ENCODE measurements around the gene MYCL.
"Not testable (repeated sequence)": the region's sequence is repeated elsewhere in the genome, so short reads cannot be mapped to it uniquely, and the experiment has no call there.

MYCL gene

DNA sequence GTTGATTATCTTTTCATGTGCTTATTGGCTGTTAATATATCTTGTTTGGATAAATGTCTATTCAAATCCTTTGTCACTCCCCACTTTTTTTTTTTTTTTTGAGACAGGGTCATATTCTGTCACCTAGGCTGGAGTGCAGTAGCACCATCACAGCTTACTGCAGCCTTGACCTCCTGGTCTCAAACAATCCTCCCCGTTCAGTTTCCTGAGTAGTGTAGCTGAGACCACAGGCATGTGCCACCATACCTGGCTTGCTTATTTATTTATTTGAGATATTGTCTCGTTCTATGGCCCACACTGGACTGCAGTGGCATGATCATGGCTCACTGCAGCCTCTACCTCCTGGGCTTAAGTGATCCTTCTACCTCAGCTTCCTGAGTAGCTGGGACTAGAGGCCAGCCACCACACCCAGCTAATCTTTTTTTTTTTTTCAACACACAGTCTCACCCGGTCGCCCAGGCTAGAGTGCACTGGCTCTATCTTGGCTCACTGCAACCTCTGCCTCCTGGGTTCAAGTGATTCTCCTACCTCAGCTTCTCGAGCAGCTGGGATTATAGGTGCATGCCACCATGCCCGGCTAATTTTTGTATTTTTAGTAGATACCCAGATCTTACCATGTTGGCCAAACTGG lies 13.9 kb upstream of the MYCL start:
- Histone ChIP-seq H3K4me3 (IDR thresholded peaks at IDR 0.05; ENCODE audit: insufficient read depth, low read depth, low read length) (no peak overlapping the region), H2AFZ (ENCODE audit: low read depth) (no peak overlapping the region), H3K27ac (no peak overlapping the region), H3K36me3 (ENCODE audit: insufficient read depth) (no peaks in the 10 kb centered on the region), H3K79me2 (ENCODE audit: insufficient read depth, low read depth) (no peaks in the 10 kb centered on the region), H3K27me3 (ENCODE audit: insufficient read depth, low read depth) (no peaks in the 10 kb centered on the region), H3K9ac (no peak overlapping the region), H4K20me1 (ENCODE audit: insufficient read depth) (no peaks in the 10 kb centered on the region), H3K4me1 (ENCODE audit: low read depth, poor library complexity, severe bottlenecking) (no peaks in the 10 kb centered on the region), H3K4me2 (no peak overlapping the region)
- TF ChIP-seq, protein P1, sequence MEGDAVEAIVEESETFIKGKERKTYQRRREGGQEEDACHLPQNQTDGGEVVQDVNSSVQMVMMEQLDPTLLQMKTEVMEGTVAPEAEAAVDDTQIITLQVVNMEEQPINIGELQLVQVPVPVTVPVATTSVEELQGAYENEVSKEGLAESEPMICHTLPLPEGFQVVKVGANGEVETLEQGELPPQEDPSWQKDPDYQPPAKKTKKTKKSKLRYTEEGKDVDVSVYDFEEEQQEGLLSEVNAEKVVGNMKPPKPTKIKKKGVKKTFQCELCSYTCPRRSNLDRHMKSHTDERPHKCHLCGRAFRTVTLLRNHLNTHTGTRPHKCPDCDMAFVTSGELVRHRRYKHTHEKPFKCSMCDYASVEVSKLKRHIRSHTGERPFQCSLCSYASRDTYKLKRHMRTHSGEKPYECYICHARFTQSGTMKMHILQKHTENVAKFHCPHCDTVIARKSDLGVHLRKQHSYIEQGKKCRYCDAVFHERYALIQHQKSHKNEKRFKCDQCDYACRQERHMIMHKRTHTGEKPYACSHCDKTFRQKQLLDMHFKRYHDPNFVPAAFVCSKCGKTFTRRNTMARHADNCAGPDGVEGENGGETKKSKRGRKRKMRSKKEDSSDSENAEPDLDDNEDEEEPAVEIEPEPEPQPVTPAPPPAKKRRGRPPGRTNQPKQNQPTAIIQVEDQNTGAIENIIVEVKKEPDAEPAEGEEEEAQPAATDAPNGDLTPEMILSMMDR (conservative IDR thresholded peaks at IDR 0.05; ENCODE audit: low read depth, low read length): no peak

DNA sequence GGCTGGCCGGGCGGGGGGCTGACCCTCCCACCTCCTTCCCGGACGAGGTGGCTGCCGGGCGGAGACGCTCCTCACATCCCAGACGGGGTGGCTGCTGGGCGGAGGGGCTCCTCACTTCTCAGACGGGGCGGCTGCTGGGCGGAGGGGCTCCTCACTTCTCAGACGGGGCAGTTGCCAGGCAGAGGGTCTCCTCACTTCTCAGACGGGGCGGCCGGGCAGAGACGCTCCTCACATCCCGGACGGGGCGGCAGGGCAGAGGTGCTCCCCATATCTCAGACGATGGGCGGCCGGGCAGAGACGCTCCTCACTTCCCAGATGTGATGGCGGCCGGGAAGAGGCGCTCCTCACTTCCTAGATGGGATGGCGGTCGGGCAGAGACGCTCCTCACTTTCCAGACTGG lies 11.4 kb upstream of the MYCL start:
- H3K9ac ChIP-seq; H3K79me2 ChIP-seq (ENCODE audit: insufficient read depth, low read depth); H3K4me2 ChIP-seq: not testable (repeated sequence)

DNA sequence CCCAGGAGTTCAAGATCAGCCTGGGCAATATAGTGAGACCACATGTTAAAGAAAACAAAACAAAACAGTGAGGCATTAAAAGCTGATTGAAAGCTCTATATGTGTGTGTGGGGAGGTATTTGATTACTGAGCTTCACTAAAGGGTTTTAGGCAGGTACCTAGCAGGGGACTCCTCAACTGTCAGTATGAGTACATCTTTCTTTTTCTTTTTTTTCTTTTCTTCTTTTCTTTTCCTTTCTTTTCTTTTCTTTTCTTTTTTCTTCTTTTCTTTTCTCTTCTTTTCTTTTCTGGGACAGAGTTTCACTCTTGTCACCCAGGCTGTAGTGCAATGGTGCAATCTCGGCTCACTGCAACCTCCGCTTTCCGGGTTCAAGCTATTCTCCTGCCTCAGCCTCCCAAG lies 8.5 kb upstream of the MYCL start:
- H3K9ac ChIP-seq: no peak overlapping the region
- no peaks in the 10 kb centered on the region for H3K27me3 ChIP-seq (ENCODE audit: insufficient read depth, low read depth)
- no peak overlapping the region for H3K27ac ChIP-seq
- H3K36me3 ChIP-seq (ENCODE audit: insufficient read depth): no peaks in the 10 kb centered on the region
- TF ChIP-seq, protein P1 (conservative IDR thresholded peaks at IDR 0.05; ENCODE audit: low read depth, low read length): no peak
- no peak overlapping the region for H3K4me3 ChIP-seq (IDR thresholded peaks at IDR 0.05; ENCODE audit: insufficient read depth, low read depth, low read length)
- no peaks in the 10 kb centered on the region for H3K79me2 ChIP-seq (ENCODE audit: insufficient read depth, low read depth)
- H4K20me1 ChIP-seq (ENCODE audit: insufficient read depth): no peaks in the 10 kb centered on the region
- no peak overlapping the region for H3K4me2 ChIP-seq
- H2AFZ ChIP-seq (ENCODE audit: low read depth): no peak overlapping the region
- H3K4me1 ChIP-seq (ENCODE audit: low read depth, poor library complexity, severe bottlenecking): no peaks in the 10 kb centered on the region

More for the DNA sequence above, 11.4 kb upstream of the MYCL start:
- not testable (repeated sequence) for H3K4me3 ChIP-seq (IDR thresholded peaks at IDR 0.05; ENCODE audit: insufficient read depth, low read depth, low read length); H3K27ac ChIP-seq; H3K36me3 ChIP-seq (ENCODE audit: insufficient read depth); H2AFZ ChIP-seq (ENCODE audit: low read depth); H3K4me1 ChIP-seq (ENCODE audit: low read depth, poor library complexity, severe bottlenecking); H4K20me1 ChIP-seq (ENCODE audit: insufficient read depth); H3K27me3 ChIP-seq (ENCODE audit: insufficient read depth, low read depth)

DNA sequence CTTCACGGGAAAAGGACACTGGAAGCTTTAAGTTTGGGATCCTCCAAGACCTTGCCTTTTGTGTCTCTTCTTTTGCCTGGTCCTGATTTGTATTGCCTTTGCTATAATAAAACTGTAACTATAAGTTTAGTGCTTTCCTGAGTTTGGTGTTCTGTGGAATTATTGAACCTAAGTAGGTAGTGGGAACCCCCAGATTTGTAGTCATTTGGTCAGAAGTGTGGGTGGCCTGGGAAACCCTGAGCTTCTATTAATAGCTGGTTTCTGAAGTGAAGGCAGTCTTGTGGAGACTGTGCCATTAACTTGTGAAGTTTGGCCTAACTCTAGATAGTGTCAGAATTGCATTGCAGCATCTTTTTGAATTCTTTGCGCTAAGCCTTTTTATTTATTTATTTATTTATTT lies 6.8 kb upstream of the MYCL start:
- H3K9ac ChIP-seq: no peak overlapping the region
- H2AFZ ChIP-seq (ENCODE audit: low read depth): no peak overlapping the region
- H4K20me1 ChIP-seq (ENCODE audit: insufficient read depth): no peaks in the 10 kb centered on the region
- H3K4me3 ChIP-seq (IDR thresholded peaks at IDR 0.05; ENCODE audit: insufficient read depth, low read depth, low read length): no peak overlapping the region
- H3K79me2 ChIP-seq (ENCODE audit: insufficient read depth, low read depth): no peaks in the 10 kb centered on the region
- H3K36me3 ChIP-seq (ENCODE audit: insufficient read depth): no peaks in the 10 kb centered on the region
- H3K4me1 ChIP-seq (ENCODE audit: low read depth, poor library complexity, severe bottlenecking): no peaks in the 10 kb centered on the region
- no peak overlapping the region for H3K27ac ChIP-seq
- TF ChIP-seq, protein P1 (conservative IDR thresholded peaks at IDR 0.05; ENCODE audit: low read depth, low read length): no peak
- H3K27me3 ChIP-seq (ENCODE audit: insufficient read depth, low read depth): peaks cover 6% of the 10 kb centered on the region; the same call in 1 of the 2 replicates
- H3K4me2 ChIP-seq: no peak overlapping the region

Measured in KMS-11 (cell line).